ENCODE results near the gene PLD2.

DNA sequence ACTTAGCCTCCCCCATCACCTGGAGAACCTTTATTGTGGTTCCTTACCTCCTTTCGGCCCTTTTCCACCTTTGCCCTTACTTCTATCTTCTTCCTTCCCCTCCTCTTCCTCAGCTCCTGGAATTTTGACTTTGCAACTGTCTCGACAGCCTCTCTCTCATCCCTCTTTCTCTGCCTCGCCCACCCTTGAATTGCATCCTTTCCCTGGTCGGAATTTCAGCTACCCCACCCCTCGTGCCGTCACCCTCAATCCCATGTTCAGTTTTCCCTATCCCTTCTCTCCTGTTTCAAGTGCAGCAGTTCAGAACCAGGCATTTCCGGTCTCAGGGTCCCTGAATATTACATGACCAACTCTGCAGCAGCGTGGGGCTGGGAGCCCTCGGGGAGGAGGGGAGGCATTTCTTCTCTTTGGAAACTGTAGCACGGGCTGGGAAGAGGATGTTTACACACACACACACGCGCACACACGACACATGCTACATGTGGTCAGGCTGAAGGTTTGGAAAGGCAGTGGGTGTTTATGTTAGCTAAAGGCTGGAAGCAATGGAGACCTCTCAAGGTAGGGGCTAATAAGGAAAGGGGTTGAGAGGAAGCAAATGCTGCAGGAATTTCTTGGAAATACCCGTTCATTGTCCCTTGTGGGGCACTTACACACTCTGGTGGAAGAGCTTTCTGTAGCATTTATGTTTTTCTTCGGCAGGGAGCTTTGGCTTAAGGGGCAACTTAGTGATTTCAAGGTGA, 27.2 kb downstream of the PLD2 start:
- TF ChIP-seq, protein P1, sequence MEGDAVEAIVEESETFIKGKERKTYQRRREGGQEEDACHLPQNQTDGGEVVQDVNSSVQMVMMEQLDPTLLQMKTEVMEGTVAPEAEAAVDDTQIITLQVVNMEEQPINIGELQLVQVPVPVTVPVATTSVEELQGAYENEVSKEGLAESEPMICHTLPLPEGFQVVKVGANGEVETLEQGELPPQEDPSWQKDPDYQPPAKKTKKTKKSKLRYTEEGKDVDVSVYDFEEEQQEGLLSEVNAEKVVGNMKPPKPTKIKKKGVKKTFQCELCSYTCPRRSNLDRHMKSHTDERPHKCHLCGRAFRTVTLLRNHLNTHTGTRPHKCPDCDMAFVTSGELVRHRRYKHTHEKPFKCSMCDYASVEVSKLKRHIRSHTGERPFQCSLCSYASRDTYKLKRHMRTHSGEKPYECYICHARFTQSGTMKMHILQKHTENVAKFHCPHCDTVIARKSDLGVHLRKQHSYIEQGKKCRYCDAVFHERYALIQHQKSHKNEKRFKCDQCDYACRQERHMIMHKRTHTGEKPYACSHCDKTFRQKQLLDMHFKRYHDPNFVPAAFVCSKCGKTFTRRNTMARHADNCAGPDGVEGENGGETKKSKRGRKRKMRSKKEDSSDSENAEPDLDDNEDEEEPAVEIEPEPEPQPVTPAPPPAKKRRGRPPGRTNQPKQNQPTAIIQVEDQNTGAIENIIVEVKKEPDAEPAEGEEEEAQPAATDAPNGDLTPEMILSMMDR (IDR thresholded peaks at IDR 0.05) = no peak
- TF ChIP-seq POLR2A (IDR thresholded peaks at IDR 0.05) = no peak
